HG03439 (cell line): Measurements from ENCODE around the gene FUT1.

Experiments used
- ATAC-seq: cut with Tn5 transposase; IDR thresholded peaks from one replicate; pipeline ENCODE4 v1.9.1; 2021; ENCODE audit warnings: mild to moderate bottlenecking, moderate library complexity; ENCODE audit not compliant: unreplicated experiment

FUT1 gene

DNA sequence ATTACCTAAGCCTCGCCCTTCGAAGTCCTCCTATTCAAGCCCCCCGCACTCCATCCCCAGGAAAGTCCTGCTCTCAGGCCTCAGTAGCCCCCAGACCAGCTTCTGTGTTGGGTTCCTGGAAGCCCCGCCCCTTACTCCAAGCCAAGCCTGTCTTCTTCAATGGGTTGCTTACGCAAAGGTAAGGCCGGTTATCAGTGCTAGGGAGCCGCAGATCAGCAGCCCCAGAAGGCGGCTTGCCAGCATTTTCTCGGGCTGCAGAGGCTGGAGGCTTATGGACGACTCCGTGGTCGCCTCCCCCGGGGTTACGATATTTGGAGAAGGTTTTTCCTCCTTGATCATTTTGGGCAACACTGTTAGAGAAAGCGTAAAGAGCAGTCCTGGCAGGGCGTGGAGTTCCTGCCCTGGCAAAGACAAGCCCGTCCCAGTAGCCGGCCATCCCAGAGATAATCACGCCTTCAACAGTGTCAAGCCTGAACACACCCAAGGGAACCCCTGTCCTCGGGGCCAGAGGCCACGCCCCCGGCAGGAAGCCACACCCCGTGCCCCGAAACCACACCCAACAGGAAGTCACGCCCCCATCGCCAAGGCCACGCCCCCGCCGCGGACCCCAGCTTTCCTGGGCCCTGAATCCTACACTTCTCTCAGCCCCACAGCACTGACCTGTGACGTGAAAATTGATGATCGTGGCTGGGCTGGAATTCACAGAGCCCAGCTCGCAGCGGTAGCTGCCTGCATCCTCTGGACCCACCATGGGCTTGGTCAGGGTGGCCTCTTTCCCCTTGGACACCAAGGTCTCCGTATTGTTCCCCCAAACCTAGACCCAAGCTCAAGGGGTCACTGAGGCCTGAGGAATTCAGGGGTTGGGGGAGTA, 11.1 kb downstream of the FUT1 start:
- no peak for ATAC-seq

DNA sequence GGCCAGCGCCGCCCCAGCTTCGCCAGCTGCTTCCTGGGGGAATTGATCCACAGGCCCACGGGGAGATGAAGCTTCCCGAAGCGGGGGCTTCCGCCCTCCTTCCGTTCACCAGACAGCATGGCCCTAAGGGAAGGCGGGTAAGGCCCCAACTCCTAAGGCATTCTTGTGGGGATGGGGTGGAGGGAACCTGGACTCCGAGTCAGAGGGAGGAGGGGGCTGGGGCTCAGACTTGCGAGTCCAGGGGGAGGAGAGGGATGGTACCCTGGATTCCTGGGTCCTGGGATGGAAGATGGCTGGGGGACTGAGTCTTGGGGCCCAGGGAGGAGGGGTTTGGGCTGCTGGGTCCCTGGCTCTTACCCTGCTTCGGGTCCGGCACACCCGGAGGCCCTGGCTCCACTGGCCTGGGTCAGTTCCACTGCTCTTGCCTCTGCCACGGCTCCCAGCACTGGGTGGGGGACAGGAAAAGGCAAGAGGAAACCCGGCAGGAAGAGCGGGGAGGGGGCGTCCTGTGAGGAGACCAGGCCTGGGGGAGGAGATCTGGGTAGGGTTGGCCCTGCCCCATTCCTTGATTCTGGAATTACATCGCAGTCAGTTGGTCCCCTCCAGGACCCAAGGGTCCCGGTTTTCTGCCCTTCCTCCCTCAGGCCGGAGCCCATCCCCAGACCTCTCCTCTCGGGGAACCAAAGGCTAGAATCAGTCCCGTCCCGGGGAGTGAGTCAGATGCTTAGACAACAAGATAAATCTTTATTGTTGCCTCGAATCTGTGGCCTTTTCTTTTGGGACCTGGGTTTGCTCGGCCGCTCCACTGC, 12.1 kb downstream of the FUT1 start, which contains the start of gene RASIP1:
Gene RASIP1 (minus strand): TSS at position 447 of the 809 bp plus-strand sequence. CDS start 328 bp downstream, at position 119.
- ATAC-seq = no peak

DNA sequence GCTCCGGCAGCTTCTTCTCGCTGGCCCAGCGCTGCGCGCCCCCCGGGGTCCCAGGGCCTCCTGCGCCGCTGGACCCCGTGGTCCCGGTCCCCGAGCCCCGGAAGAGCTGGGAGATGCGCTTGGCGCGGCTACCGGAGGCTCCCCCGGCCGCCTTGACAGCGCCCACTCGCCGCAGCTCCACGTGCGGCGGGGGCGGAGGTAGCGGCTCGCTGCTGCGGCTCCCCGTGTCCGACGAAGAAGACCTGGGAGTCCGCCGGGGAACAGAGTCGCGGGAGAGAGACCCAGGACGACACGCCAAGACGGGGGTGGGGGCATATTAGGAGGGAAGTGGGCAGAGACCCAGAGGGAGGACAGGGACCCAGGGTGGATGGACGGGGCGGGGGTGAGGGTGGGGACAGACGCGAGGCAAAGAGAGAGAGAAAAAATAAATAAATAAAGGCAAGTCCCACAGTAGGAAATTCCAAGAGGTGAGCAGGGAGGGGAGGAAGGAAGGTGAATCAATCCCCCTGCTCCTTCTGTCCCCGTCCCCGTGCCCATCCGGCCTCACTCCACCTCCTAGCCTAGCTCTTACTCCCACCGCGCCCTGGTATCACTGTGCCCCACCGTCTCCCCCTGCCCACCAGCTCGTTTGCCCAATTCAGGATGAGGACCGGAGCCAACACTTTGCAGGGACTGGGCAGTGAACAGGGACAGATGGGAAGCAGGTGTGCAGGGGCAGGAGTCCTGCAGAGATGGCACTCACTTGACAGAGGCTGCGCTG, 12.9 kb downstream of the FUT1 start:
- no peak for ATAC-seq

DNA sequence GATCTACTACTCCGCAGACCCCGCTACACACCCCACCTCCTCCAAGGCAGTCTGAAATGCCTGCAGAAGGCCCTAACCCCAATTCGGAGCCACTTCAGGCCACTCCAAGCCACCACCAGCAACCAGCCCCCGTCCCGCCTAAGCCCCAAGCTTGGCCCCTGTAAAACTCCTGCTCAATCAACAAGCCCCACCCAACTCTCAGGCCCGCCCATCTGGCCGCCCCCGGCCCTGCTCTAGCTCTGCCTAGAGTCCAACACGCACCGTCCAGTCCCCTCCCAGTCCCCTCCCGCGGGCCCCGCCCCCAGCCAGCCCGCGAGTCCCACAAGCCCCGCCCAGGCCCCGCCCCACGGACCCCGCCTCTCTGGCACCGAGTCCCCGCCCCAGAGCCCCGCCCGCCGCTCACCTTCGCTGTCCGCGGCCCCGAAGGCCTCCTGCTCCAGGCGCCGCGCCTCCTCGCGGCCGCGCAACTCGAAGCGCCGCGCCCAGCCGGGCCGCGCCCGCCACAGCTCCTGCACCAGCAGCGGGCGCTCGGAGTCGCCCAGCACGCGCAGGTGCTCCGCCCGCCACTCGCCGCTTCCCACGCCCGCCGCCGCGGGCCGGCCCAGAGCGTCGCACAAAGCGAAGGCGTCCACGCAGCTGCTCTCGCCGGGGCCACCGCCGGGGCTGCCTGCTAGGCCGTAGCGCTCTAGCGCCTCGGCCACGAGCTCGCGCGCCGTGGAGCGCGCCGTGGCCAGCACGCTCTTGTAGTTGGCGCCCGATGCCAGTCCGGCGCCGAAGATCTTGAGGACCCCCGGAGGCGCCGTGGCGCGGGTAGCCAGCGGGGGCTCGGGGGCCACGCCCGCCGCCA, 13.7 kb downstream of the FUT1 start:
- peak; percentile 82 for ATAC-seq

DNA sequence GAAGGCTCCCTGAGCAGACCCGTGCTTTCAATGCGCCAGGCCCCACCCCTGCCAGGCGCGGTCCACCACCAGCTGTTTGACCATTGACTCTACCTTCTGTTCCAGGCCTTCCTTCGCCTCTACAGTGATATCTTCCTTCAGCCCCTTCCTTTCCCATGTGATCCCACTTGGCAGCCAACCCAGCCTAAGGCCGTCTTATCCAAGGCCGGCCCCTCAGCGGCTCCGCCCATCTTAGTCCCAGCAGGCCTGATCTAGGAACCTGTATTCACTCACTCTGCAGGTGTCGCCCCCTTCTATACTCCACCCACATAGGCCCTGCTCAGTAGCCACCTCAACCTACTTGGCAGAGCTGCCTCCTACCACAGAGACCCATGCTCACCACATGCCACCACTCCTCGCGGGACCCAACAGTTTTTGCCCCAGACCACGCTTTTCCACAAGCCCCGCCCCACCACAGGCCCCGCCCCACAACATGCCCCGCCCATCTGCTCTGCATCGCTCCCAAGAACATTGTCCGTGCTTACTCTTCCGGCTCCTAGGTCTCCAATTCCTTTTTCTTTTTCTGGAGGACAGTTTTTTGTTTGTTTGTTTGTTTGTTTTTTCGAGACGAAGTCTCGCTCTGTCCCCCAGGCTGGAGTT, 15.0 kb downstream of the FUT1 start:
- no peak for ATAC-seq

DNA sequence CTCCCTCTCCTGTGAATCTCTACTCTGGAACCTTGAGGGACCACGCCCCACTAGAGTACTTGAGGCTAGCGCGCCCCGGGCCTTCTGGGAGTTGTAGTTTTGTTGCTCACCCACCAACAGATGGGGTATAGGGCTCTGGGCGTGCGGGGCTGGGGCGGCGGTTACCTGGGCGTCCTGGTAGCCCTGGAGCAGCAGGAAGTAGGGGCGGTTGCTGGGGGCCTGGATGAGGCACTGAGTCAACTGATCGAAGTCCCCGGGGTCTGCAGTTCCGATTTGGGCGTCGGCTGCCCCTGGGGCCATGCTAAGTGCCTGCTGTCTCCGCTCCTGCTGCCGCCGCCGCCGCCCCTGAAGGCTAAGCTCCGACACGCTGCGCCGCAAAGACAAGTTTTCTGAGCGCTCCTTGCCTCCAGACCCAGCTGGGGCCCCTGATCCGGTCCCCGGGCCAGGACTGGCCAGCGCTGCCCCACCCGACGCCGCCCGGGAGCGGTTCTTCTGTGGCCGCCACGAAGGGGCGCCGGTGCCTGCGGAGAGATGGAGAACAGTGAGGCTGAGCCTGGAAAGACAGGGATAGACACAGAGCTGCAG, 17.3 kb downstream of the FUT1 start:
- ATAC-seq = no peak

DNA sequence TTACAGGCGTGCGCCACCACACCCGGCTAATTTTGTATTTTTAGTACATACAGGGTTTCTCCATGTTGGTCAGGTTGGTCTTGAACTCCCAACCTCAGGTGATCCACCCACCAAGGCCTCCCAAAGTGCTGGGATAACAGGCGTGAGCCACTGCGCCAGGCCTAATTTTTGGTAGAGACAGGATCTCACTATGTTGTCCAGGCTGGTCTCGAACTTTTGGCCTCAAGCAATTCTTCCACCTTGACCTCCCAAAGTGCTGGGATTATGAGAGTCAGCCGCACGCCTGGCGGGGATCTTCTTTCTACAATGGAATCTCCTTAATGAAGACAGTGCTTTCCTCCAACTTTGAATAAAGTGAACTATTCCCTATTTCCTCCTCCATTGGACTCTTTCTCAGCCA, 17.8 kb downstream of the FUT1 start:
- no peak for ATAC-seq

DNA sequence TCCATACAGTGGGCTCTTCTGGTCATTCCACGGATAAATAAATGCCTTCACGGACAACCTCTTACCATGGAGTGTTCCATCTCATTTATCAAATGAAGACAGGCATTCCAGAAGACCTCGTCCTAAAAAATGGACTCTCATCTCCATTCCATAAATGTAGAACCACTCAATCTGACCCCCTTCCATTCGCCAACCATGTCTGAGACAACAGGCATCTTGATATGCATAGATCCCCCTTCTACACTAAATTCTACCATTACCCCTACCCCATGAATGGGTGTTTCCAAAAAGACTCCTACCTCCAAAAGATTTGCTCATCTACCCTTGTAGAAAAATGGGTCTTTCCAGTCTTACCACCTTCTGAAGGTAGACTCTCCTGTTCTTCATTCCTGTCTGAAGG, 21.0 kb downstream of the FUT1 start:
- ATAC-seq = no peak

DNA sequence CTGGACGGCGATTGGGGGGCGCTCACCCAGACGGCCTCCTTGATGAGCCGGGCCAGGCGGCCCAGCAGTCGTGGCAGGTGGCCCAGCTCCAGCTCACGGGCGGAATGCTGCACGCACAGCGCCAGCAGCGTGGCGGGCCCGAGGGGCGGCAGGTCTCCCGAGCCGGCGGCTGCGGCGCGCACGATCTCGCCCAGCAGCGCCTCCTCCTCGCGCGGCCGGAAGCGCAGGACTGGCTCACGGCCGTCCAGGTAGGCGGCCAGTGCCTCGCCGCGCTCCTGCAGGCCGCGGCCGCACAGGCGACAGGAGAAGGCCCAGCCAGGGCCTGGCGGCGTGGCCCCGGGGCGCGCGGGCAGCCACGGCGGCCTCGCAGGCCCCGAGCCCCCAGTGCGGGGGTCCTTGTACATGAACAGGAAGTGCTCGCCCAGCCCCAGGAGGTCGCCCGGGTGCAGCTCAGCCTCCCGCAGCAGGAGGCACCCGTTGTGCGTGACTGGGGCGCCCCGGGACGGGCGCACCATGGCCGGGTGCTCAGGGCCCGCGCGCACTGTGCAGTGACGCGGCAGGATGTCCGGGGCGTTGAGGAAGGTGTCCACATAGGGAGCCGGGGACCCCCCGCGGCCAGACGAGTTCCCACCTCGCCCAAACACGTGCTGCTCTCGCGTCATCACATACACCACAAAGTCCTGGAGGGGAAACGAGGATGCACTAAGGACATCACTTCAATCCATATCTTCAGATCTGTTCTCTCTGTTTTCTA, 23.4 kb downstream of the FUT1 start:
- ATAC-seq = no peak

DNA sequence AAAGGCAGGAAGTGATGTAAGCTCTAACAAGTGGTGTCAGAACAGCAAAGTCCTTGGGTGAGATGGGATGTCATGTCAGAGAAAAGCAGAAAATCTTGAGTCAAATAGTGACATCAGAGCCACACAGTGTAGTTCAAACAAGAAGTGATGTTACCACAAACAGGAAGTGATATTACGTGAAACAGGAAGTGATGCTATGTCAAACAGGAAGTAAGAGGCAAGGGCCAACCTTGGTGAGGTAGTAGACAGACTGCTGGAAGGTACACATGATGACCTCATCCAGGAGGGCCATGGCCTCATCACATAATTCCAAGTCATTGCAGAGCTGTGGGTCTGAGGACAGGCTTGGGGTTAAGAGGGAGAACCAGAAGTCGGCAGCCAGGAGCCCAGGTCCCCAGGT, 25.9 kb downstream of the FUT1 start:
- no peak for ATAC-seq

DNA sequence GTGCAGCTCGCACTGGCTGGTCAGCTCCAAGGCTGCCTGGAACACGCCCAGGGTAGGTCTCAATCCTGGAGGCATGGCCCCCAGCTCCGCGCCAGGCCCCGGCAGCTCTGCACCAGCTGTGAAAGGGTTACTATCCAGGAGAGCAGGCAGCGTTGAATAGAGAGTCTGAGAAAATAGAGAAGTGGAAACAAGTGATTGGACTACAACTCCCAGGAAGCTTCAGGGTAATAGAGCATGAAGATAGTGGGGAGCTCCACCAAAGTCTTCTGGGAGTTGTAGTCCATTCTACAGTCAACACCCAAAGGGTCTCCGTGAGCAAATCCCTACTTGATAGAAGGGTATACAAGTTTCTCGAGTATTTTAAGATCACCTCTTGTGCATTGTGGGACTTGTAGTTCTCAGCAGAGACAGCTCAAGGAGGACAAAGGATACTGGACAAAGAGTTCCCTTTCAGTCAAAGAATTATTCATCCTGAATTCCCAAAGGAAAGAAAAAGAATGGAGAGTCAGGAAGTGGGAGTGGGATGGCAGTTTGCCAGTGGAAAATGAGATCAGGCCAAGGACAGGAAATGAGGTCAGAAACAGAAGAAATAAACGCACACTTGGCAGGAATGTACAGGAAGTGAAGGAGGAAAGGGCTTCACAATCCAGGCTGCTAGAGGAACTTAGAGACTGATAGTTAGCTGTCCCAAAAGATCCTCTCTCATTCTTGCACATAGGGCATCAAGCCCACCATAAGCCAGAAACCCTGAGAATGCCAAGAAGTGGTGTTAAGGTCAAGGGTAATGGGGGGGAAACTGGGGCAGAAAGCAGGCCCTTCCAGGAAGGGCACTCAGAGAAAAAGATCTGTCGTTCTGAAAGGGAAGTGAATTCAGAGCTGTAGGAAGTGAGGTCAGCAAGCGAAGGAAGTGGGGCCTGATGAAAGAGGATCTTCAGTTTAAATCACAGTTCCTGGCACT, 27.4 kb downstream of the FUT1 start:
- no peak for ATAC-seq

DNA sequence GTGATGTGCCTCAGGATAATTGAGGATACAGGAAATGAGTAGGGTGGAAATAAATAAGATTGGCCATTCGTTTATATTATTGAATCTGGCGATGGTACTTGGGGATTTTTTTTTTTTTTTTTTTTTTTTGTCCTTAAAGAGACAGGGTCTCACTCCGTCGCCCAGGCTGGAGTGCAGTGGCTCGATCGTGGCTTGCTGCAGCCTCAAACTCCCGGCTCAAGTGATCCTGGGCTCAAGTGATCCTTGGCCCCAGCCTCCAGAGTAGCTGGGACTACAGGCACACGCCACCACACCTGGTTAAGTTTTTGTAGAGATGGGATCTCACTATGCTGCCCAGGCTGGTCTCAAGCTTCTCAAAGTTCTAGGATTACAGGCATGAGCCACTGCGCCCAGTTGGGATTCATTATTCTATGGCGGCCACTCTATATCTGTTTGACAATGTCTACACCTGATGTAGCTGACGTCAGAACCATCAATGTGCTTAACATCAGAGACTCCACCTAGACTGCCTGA, 30.2 kb downstream of the FUT1 start:
- no peak for ATAC-seq

DNA sequence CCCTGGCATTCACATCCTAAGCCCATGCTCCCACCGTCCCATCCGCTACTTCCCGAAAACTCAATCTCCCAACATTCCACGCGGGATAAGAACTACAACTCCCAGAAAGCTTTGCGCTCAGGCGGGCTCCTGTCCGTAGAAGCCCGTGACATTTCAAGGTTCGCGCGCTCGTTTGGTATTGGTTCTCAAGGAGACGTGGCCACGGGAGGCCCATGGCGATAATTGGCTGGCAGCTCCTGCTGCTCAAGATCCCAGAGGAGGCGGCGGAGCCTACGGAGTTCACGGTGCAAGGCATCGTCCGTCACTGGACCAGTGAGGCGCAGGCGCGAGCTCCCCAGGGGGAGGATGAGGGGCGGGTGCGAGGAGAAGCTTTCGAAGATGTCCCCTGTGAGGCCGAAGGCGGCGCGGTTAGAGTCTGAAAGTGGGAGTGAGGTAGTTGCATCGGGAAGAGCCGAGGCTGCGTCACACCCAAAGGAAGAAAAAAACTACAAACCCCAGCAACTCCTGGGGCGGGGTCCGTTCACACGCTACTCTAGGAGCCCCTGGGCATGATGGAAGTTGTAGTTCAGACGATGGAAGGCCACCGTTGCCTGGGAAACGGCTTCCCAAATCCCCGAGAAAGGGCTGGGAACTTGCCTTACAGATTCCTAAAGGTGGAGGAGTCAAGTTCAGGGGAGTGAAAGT, 31.7 kb downstream of the FUT1 start:
- peak; percentile 78 for ATAC-seq

DNA sequence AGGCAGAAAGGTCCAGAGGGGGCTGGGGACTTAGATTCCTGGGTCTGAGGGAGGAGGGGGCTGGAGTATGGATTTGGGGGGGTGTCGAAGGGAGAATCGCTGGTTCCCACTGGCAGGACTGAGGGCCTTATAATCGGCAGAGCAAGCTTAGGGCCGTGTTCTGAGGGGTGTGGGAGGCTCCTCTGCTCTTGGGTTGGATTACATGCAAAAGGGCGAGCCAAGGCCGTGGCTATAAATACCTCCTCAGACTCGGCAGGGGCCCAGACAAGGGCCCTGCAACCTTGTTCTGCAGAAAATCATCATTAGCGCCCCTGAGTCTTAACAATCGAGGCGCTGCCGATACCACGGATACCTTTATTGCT, 32.2 kb downstream of the FUT1 start:
- ATAC-seq = peak; percentile 1

DNA sequence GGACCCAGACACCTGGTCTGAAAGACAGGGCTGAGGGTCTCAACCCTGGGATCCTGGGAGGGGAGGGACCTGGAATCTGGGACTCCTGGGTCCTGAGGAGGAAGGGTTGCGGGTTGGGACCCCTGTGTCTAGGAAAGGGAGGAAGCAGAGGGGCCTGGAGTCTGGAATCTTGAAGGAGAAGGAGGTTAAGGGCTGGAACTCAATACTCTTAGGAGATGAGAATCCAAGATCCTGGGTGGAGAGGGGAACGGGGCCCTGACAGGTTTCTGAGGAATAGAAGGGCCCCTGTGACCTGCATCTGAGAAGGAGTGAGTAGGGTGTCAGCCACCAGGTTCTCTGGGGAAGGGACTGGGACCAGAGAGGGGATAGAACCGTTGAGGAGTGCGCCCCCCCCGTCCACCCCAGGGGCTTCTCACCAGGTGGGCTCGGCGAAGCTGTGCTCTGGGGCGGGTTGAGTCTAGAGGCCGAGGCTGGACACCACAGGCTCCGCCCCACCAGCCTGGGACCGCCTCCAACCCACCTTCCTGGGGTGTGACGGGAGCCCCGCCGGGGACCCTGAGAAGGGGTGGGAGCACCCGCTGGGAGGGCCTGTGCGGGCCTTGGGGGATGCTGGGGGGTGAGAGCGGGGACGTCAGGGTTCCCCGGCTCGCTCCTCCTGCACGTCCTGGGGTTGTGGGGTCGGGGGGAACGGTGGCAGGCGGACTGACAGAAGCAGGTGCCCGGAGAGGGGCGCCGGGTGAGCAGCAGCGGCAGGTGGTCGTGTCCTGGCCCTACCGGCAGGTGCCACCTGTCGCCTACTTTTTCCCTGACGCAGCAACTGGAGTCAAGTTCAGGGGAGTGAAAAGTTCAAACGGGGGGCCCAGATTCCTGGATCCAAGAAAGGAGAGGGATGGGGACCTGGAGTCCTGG, 32.9 kb downstream of the FUT1 start, which contains the start of gene MAMSTR:
Gene MAMSTR (minus strand): TSS at position 463 of the 909 bp plus-strand sequence. CDS start 694 bp downstream, outside the sequence.
- ATAC-seq = no peak
